PC-9 (cell line): ENCODE results near the gene PRKACA. TPM values are rescaled to one million over a fixed set of nuclear protein-coding genes. Genes with fewer than 3 reads are reported as not detected.

Experiments
- BruUV-seq: library from RNA; stranded (reverse); fragments of 400-500 nt; replicated peaks from 2 replicates; lab custom pipeline; 2021; lab: Mats Ljungman, UMichigan
- CTCF ChIA-PET: fragments of 300-600 bp; sonication (Branson Sonifier 250); formaldehyde crosslinking; loops from one replicate; lab custom pipeline; 2022; ENCODE audit warnings: antibody characterized with exemption; lab: Charles Lee
- POLR2A ChIA-PET: fragments of 300-600 bp; sonication (Branson Sonifier 250); formaldehyde crosslinking; loops from one replicate; lab custom pipeline; 2022; ENCODE audit warnings: antibody characterized with exemption; ENCODE audit not compliant: unreplicated experiment; lab: Charles Lee
- DNase-seq, 2 experiments: peaks; one replicate each; pipeline versions ENCODE4 v3.0.0 to v3.0.0-alpha.2; 2015 to 2022; ENCODE audit warnings: mixed read lengths in 1 of 2
- H2AFZ ChIP-seq: fragments of 200-600 bp; sonication (generic); 2 replicates; pipeline ENCODE4 v1.8.1; 2017; ENCODE audit warnings: antibody characterized with exemption
- H3F3A ChIP-seq: fragments of 200-600 bp; sonication (generic); 2 replicates; pipeline ENCODE4 v1.8.1; 2017; ENCODE audit warnings: antibody characterized with exemption, mild to moderate bottlenecking, low read depth; ENCODE audit not compliant: insufficient read depth
- H3K27ac ChIP-seq: fragments of 200-600 bp; sonication (generic); 2 replicates; pipeline ENCODE4 v1.6.1; 2016; ENCODE audit warnings: mixed run types
- H3K27me3 ChIP-seq: fragments of 200-600 bp; sonication (generic); 2 replicates; pipeline ENCODE4 v1.6.1; 2016; ENCODE audit warnings: low read depth, mixed run types; ENCODE audit not compliant: insufficient read depth
- H3K36me3 ChIP-seq: fragments of 200-600 bp; sonication (generic); 2 replicates; pipeline ENCODE4 v1.6.1; 2016; ENCODE audit warnings: low read depth, mixed run types
- H3K4me1 ChIP-seq: fragments of 200-600 bp; sonication (generic); replicated peaks from 2 replicates; pipeline ENCODE4 v1.6.1; 2016; ENCODE audit warnings: mixed run types; ENCODE audit not compliant: insufficient read depth
- H3K4me2 ChIP-seq: fragments of 200-600 bp; sonication (generic); 2 replicates; pipeline ENCODE4 v1.6.1; 2017; ENCODE audit warnings: mixed run types
- H3K4me3 ChIP-seq: fragments of 200-600 bp; sonication (generic); 2 replicates; pipeline ENCODE4 v1.6.1; 2016; ENCODE audit warnings: mixed run types
- H3K79me2 ChIP-seq: fragments of 200-600 bp; sonication (generic); 2 replicates; pipeline ENCODE4 v1.6.1; 2017; ENCODE audit warnings: low read depth, mixed run types
- H3K9me2 ChIP-seq: fragments of 200-600 bp; sonication (generic); 2 replicates; pipeline ENCODE4 v1.8.1; 2017; ENCODE audit warnings: mild to moderate bottlenecking; ENCODE audit not compliant: insufficient read depth
- H3K9me3 ChIP-seq: fragments of 200-600 bp; sonication (generic); 2 replicates; pipeline ENCODE4 v1.8.1; 2016; ENCODE audit warnings: low read depth; ENCODE audit not compliant: insufficient read depth
- H4K20me1 ChIP-seq: fragments of 200-600 bp; sonication (generic); 2 replicates; pipeline ENCODE4 v1.8.1; 2017; ENCODE audit not compliant: insufficient read depth
- CTCF ChIP-seq: fragments of 200-600 bp; sonication (generic); conservative IDR thresholded peaks from 2 replicates; pipeline ENCODE4 v1.6.1; 2017; ENCODE audit warnings: mixed run types, antibody characterized with exemption, mild to moderate bottlenecking, moderate library complexity
- EZH2 ChIP-seq: fragments of 200-600 bp; sonication (generic); IDR thresholded peaks from 2 replicates; pipeline ENCODE4 v1.8.0; 2017; ENCODE audit warnings: antibody characterized with exemption, low read depth
- intact Hi-C: fragments of 100-400 bp; cut with micrococcal nuclease; formaldehyde crosslinking; loops from one replicate; pipeline ENCODE4 v1.10.0; 2022; ENCODE audit not compliant: unreplicated experiment
- total RNA-seq: library from RNA; stranded (reverse); gene quantifications from 2 replicates; pipeline ENCODE4 v1.2.3, GENCODE V29; 2021

PRKACA gene
- total RNA-seq, 1 experiment from 2014 or later: 82.8 TPM

GRCh38 chr19:14155371-14155770 is 37.8 kb upstream of the PRKACA start:
- TF ChIP-seq CTCF (no peak), EZH2 (no peak)
- Histone ChIP-seq H4K20me1 (no peaks in the 10 kb centered on the region), H3K4me2 (no peak overlapping the region), H3F3A (peaks cover 4% of the 10 kb centered on the region; the same call in 1 of the 2 replicates), H3K27ac (no peak overlapping the region), H2AFZ (no peak overlapping the region), H3K36me3 (no peaks in the 10 kb centered on the region), H3K79me2 (no peaks in the 10 kb centered on the region), H3K27me3 (no peaks in the 10 kb centered on the region), H3K4me1 (no peaks in the 10 kb centered on the region), H3K9me3 (no peaks in the 10 kb centered on the region), H3K9me2 (no peaks in the 10 kb centered on the region), H3K4me3 (no peak overlapping the region)
- DNase-seq: no peak
- ChIA-PET CTCF (no interaction called here), POLR2A (no interaction called here)
- intact Hi-C loops: no loop called here
- no TSS peak for BruUV-seq

- Histone ChIP-seq H3K27ac (no peak overlapping the region), H3K9me3 (no peaks in the 10 kb centered on the region), H2AFZ (no peak overlapping the region), H3F3A (peaks cover 4% of the 10 kb centered on the region; the same call in 1 of the 2 replicates), H3K27me3 (no peaks in the 10 kb centered on the region), H3K36me3 (no peaks in the 10 kb centered on the region), H3K79me2 (no peaks in the 10 kb centered on the region), H4K20me1 (no peaks in the 10 kb centered on the region), H3K9me2 (no peaks in the 10 kb centered on the region), H3K4me2 (no peak overlapping the region), H3K4me3 (no peak overlapping the region), H3K4me1 (no peaks in the 10 kb centered on the region)
- BruUV-seq: no TSS peak
- CTCF ChIA-PET: interaction anchor here (0.7 kb wide), 1 partner anchor 259 kb away, joined by 14 read pairs; no protein-coding TSS in a partner anchor
- intact Hi-C loops: no loop called here
- DNase-seq: no peak
- POLR2A ChIA-PET: interaction anchor here (0.6 kb wide), 1 partner anchor 421 kb away, joined by 3 read pairs; no protein-coding TSS in a partner anchor
- TF ChIP-seq CTCF (no peak), EZH2 (no peak)
Observed at GRCh38 chr19:14152713-14153112, 35.2 kb upstream of the PRKACA start.

GRCh38 chr19:14150770-14151661 is 33.5 kb upstream of the PRKACA start:
- Histone ChIP-seq H2AFZ (no peak overlapping the region), H3K9me3 (no peaks in the 10 kb centered on the region), H4K20me1 (no peaks in the 10 kb centered on the region), H3F3A (peaks cover 4% of the 10 kb centered on the region; the same call in 1 of the 2 replicates), H3K27me3 (no peaks in the 10 kb centered on the region), H3K4me2 (no peak overlapping the region), H3K9me2 (no peaks in the 10 kb centered on the region), H3K36me3 (no peaks in the 10 kb centered on the region), H3K4me1 (no peaks in the 10 kb centered on the region), H3K27ac (no peak overlapping the region), H3K79me2 (no peaks in the 10 kb centered on the region), H3K4me3 (no peak overlapping the region)
- DNase-seq: no peak
- ChIA-PET POLR2A (interaction anchor here (0.5 kb wide), 1 partner anchor 367 kb away, joined by 4 read pairs; the partner anchor contains the start of gene DNAJB1), CTCF (no interaction called here)
- intact Hi-C loops: no loop called here
- no TSS peak for BruUV-seq
- TF ChIP-seq EZH2 (no peak), CTCF (no peak)
